Activated T-cell treated with anti-CD3 and anti-CD28 coated beads for 1 hour (primary cell): ENCODE measurements around the gene S100A7.

Experiments used
- DNase-seq: peaks from one replicate; pipeline ENCODE4 v3.0.0-alpha.2; 2020; ENCODE audit warnings: low read depth

The S100A7 gene

GRCh38 chr1:153460551-153460950 lies at the start of gene S100A7:
Gene S100A7 (minus strand): TSS chr1:153460651. CDS start chr1:153459013, 1,638 bp downstream.
- DNase-seq = no peak

- DNase-seq = peak; percentile 52
Observed at GRCh38 chr1:153509729-153510354, 49.4 kb upstream of the S100A7 start.

GRCh38 chr1:153509036-153509435 lies 48.6 kb upstream of the S100A7 start:
- no peak for DNase-seq

- no peak for DNase-seq
Observed at GRCh38 chr1:153507926-153508583, 47.6 kb upstream of the S100A7 start.

- no peak for DNase-seq
Observed at GRCh38 chr1:153506831-153507413, 46.5 kb upstream of the S100A7 start.

GRCh38 chr1:153506386-153506785 lies 45.9 kb upstream of the S100A7 start:
- no peak for DNase-seq

GRCh38 chr1:153505576-153505975 lies 45.1 kb upstream of the S100A7 start:
- DNase-seq = no peak

- no peak for DNase-seq
Observed at GRCh38 chr1:153503766-153504165, 43.3 kb upstream of the S100A7 start.

GRCh38 chr1:153498746-153499145 lies 38.3 kb upstream of the S100A7 start:
- no peak for DNase-seq

GRCh38 chr1:153495536-153495935 lies 35.1 kb upstream of the S100A7 start:
- DNase-seq = no peak

- peak; percentile 78 for DNase-seq
Observed at GRCh38 chr1:153494976-153495535, 34.6 kb upstream of the S100A7 start.

- no peak for DNase-seq
Observed at GRCh38 chr1:153493343-153493960, 33.0 kb upstream of the S100A7 start.

GRCh38 chr1:153490272-153491051 lies 30.0 kb upstream of the S100A7 start:
- DNase-seq = no peak

GRCh38 chr1:153488731-153489130 lies 28.3 kb upstream of the S100A7 start:
- DNase-seq = no peak

- no peak for DNase-seq
Observed at GRCh38 chr1:153487707-153488106, 27.3 kb upstream of the S100A7 start.

- DNase-seq = no peak
Observed at GRCh38 chr1:153485863-153486262, 25.4 kb upstream of the S100A7 start.

GRCh38 chr1:153483776-153484175 lies 23.3 kb upstream of the S100A7 start:
- DNase-seq = no peak

- no peak for DNase-seq
Observed at GRCh38 chr1:153481124-153481523, 20.7 kb upstream of the S100A7 start.

- DNase-seq = no peak
Observed at GRCh38 chr1:153478692-153479618, 18.5 kb upstream of the S100A7 start.

GRCh38 chr1:153478047-153478691 lies 17.7 kb upstream of the S100A7 start:
- no peak for DNase-seq
